Mesendoderm (in vitro differentiated cells): ENCODE results near the gene AGPAT2.

Experiments used
- DNase-seq: peaks from one replicate; pipeline ENCODE4 v3.0.0; 2013
- H2AK5ac ChIP-seq: 2 replicates; pipeline ENCODE4 v1.6.1; 2013; ENCODE audit warnings: low read length, inconsistent platforms
- H2BK120ac ChIP-seq: 2 replicates; pipeline ENCODE4 v1.6.1; 2013; ENCODE audit warnings: low read depth, mild to moderate bottlenecking, low read length, moderate library complexity, mixed read lengths
- H2BK15ac ChIP-seq: replicated peaks from 2 replicates; pipeline ENCODE4 v1.6.1; 2013; ENCODE audit warnings: low read depth, mild to moderate bottlenecking, moderate library complexity
- H2BK5ac ChIP-seq: 2 replicates; pipeline ENCODE4 v1.6.1; 2013; ENCODE audit warnings: low read length, inconsistent platforms
- H3K18ac ChIP-seq: 2 replicates; pipeline ENCODE4 v1.6.1; 2013; ENCODE audit warnings: mild to moderate bottlenecking, low read length, mixed read lengths
- H3K23ac ChIP-seq: one replicate; pipeline ENCODE4 v1.6.1; 2013; ENCODE audit warnings: low read length
- H3K27ac ChIP-seq: 2 replicates; pipeline ENCODE4 v1.5.1; 2013; ENCODE audit warnings: low read depth, mild to moderate bottlenecking, inconsistent platforms, low read length, moderate library complexity
- H3K27me3 ChIP-seq: 2 replicates; pipeline ENCODE4 v1.6.1; 2013; ENCODE audit warnings: low read length, control low read depth, mild to moderate bottlenecking, inconsistent platforms; ENCODE audit not compliant: insufficient read depth, poor library complexity
- H3K36me3 ChIP-seq: 2 replicates; pipeline ENCODE4 v1.6.1; 2013; ENCODE audit warnings: low read length, inconsistent platforms; ENCODE audit not compliant: control insufficient read depth, insufficient read depth
- H3K4ac ChIP-seq: one replicate; pipeline ENCODE4 v1.6.1; 2013; ENCODE audit warnings: low read depth, mild to moderate bottlenecking, low read length, moderate library complexity
- H3K4me1 ChIP-seq: 2 replicates; pipeline ENCODE4 v1.6.1; 2013; ENCODE audit warnings: low read depth, low read length, inconsistent platforms; ENCODE audit not compliant: control insufficient read depth
- H3K4me2 ChIP-seq: 2 replicates; pipeline ENCODE4 v1.6.1; 2013; ENCODE audit warnings: low read length
- H3K4me3 ChIP-seq: 2 replicates; pipeline ENCODE4 v1.5.1; 2013; ENCODE audit warnings: mild to moderate bottlenecking, low read length
- H3K56ac ChIP-seq: one replicate; pipeline ENCODE4 v1.6.1; 2013; ENCODE audit warnings: low read length
- H3K79me1 ChIP-seq: 2 replicates; pipeline ENCODE4 v1.6.1; 2013; ENCODE audit warnings: low read length, inconsistent platforms
- H3K79me2 ChIP-seq: 2 replicates; pipeline ENCODE4 v1.6.1; 2013; ENCODE audit warnings: mild to moderate bottlenecking, low read length; ENCODE audit not compliant: control insufficient read depth, insufficient read depth
- H3K9ac ChIP-seq: 2 replicates; pipeline ENCODE4 v1.6.1; 2013; ENCODE audit warnings: low read length, inconsistent platforms
- H4K5ac ChIP-seq: one replicate; pipeline ENCODE4 v1.6.1; 2013; ENCODE audit warnings: low read length
- H4K8ac ChIP-seq: one replicate; pipeline ENCODE4 v1.6.1; 2013; ENCODE audit warnings: low read depth, mild to moderate bottlenecking, control low read depth, low read length, moderate library complexity
- WGBS: extraction: QIAGEN DNeasy Blood & Tissue Kit; methylation state at CpG from one replicate; pipeline ENCODE4 v1.1.7; 2013; ENCODE audit warnings: low lambda C conversion rate, missing lambda C conversion rate; ENCODE audit not compliant: insufficient coverage; ENCODE audit errors: extremely low coverage; 5-methylcytosine and 5-hydroxymethylcytosine counted together

Gene AGPAT2

DNA sequence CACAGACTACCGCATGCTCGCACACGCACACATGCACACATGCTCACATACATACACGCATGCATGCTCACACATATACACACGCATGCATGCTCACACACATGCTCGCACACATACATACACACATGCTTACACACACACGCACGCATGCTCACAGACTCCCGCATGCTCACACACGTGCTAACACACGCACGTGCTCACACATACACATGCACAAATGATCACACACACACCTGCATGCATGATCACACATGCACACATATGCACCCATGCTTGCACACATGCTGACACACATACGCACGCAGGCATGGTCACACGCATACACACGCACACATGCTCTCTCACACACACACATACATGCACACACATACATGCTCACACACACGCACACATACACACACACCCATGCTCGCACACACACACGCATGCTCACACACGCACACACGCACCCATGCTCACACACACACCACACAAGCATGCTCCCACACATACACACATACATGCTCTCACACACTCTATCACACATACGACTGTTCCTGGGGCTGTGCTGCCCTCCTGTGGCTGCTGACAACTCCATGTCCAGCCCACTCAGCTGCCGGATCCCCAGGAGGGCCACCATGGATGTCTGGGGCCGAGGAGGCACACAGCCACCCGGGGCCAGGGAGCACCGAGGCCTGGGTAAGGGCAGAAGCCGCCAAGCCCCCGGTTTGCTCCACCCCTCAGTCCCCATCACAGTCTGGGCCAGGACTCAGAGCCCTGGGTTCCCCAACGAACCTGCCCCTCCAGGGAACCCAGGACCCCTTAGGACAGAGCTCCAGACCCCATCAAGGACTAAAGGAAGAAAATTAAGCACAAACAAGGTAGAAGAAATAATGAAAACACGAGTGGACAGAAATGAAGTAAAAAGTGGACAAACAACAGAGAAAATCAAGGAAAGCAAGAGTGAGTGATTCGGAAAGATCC is 55.9 kb downstream of the AGPAT2 start:
- peak; percentile 80 for DNase-seq
- no peak overlapping the region for H3K9ac ChIP-seq
- no peak overlapping the region for H3K56ac ChIP-seq
- no peaks in the 10 kb centered on the region for H3K79me2 ChIP-seq
- no peaks in the 10 kb centered on the region for H3K36me3 ChIP-seq
- H3K18ac ChIP-seq, result no peak overlapping the region
- H2BK15ac ChIP-seq, result no peak overlapping the region
- no peak overlapping the region for H3K4me2 ChIP-seq
- no peaks in the 10 kb centered on the region for H3K79me1 ChIP-seq
- H3K4me3 ChIP-seq, result no peak overlapping the region
- no peak overlapping the region for H3K4ac ChIP-seq
- no peak overlapping the region for H4K8ac ChIP-seq
- no peak overlapping the region for H3K27ac ChIP-seq
- H3K23ac ChIP-seq, result no peak overlapping the region
- no peak overlapping the region for H2BK5ac ChIP-seq
- no peak overlapping the region for H2AK5ac ChIP-seq
- H3K27me3 ChIP-seq, result no peaks in the 10 kb centered on the region
- H4K5ac ChIP-seq, result no peak overlapping the region
- WGBS, result no CpG with 5 or more reads among the region's 31 CpGs
- H3K4me1 ChIP-seq, result no peaks in the 10 kb centered on the region
- no peak overlapping the region for H2BK120ac ChIP-seq

- H2BK15ac ChIP-seq, result no peak overlapping the region
- no peak overlapping the region for H3K9ac ChIP-seq
- no peak overlapping the region for H3K27ac ChIP-seq
- no peaks in the 10 kb centered on the region for H3K36me3 ChIP-seq
- no peak overlapping the region for H2BK120ac ChIP-seq
- H3K4me2 ChIP-seq, result no peak overlapping the region
- no peaks in the 10 kb centered on the region for H3K4me1 ChIP-seq
- no peaks in the 10 kb centered on the region for H3K79me2 ChIP-seq
- no peak overlapping the region for H4K5ac ChIP-seq
- no peaks in the 10 kb centered on the region for H3K27me3 ChIP-seq
- no peak overlapping the region for H3K4me3 ChIP-seq
- no peak overlapping the region for H3K23ac ChIP-seq
- WGBS, result no CpG with 5 or more reads among the region's 12 CpGs
- H2BK5ac ChIP-seq, result no peak overlapping the region
- no peak overlapping the region for H4K8ac ChIP-seq
- no peak overlapping the region for H3K56ac ChIP-seq
- H2AK5ac ChIP-seq, result no peak overlapping the region
- no peaks in the 10 kb centered on the region for H3K79me1 ChIP-seq
- DNase-seq, result no peak
- H3K4ac ChIP-seq, result no peak overlapping the region
- no peak overlapping the region for H3K18ac ChIP-seq
Measured at GRCh38 chr9:136630662-136630992, 56.6 kb downstream of the AGPAT2 start.

GRCh38 chr9:136629879-136630661 is 57.2 kb downstream of the AGPAT2 start:
- H3K9ac ChIP-seq, result no peak overlapping the region
- H2AK5ac ChIP-seq, result no peak overlapping the region
- H3K27ac ChIP-seq, result no peak overlapping the region
- no peaks in the 10 kb centered on the region for H3K36me3 ChIP-seq
- H3K18ac ChIP-seq, result no peak overlapping the region
- H2BK120ac ChIP-seq, result no peak overlapping the region
- H3K79me1 ChIP-seq, result no peaks in the 10 kb centered on the region
- H2BK5ac ChIP-seq, result no peak overlapping the region
- no peak overlapping the region for H3K4ac ChIP-seq
- no peak overlapping the region for H3K23ac ChIP-seq
- no peak overlapping the region for H4K5ac ChIP-seq
- DNase-seq, result peak; percentile 80
- no CpG with 5 or more reads among the region's 19 CpGs for WGBS
- no peak overlapping the region for H2BK15ac ChIP-seq
- no peak overlapping the region for H4K8ac ChIP-seq
- no peak overlapping the region for H3K56ac ChIP-seq
- no peaks in the 10 kb centered on the region for H3K27me3 ChIP-seq
- no peak overlapping the region for H3K4me3 ChIP-seq
- H3K4me1 ChIP-seq, result no peaks in the 10 kb centered on the region
- H3K4me2 ChIP-seq, result no peak overlapping the region
- H3K79me2 ChIP-seq, result no peaks in the 10 kb centered on the region

DNA sequence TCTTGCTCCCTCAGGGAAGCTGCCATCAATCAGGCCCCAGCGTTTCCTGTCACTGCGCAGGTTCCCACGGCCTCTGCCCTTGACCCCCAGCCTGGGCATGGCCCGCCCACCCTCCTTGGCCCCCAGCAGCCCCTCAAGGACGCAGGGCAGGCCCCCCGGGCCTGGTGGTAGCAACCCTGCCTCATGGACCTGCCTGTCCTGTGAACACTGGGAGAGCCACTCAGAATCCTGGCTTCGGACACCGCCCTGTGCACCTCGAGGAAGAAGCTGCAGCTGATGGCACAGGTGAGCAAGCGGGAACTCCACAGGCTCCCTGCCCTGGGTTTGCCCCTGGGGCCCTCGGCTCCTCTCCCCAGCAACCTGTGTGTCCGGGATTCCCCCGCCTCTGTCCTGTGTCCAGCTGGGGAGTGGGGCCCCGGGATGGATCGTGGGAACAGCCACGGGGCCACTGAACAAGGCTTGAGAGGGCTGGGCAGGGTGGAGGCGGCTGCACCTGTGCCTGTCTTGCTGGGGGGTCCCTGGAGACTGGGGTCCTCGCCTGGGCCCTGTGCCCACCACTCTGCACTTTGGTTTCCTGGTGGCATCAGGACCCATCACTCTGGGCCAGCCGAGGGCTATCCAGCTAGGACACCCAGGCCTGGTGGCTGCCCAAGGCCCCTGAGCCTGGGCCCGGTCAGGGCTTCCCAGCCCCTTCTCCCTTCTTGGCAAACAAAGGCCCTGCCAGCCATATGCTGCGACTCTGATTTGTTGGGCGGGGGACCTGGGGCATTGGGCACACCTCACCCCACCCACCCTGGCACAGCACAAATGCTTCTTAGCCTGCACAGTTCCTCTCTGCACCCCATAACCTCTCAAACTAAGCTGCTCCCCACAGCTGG is 58.0 kb downstream of the AGPAT2 start:
- Histone ChIP-seq H3K23ac (no peak overlapping the region), H3K4me2 (no peak overlapping the region), H3K79me2 (no peaks in the 10 kb centered on the region), H3K4ac (no peak overlapping the region), H3K27me3 (no peaks in the 10 kb centered on the region), H3K79me1 (no peaks in the 10 kb centered on the region), H3K36me3 (no peaks in the 10 kb centered on the region), H2BK15ac (no peak overlapping the region), H3K27ac (no peak overlapping the region), H2AK5ac (no peak overlapping the region), H2BK120ac (no peak overlapping the region), H3K4me1 (no peaks in the 10 kb centered on the region), H3K56ac (no peak overlapping the region), H3K9ac (no peak overlapping the region), H4K8ac (no peak overlapping the region), H3K4me3 (no peak overlapping the region), H2BK5ac (no peak overlapping the region), H4K5ac (no peak overlapping the region), H3K18ac (no peak overlapping the region)
- whole genome bisulfite sequencing, result no CpG with 5 or more reads among the region's 22 CpGs
- no peak for DNase-seq

DNA sequence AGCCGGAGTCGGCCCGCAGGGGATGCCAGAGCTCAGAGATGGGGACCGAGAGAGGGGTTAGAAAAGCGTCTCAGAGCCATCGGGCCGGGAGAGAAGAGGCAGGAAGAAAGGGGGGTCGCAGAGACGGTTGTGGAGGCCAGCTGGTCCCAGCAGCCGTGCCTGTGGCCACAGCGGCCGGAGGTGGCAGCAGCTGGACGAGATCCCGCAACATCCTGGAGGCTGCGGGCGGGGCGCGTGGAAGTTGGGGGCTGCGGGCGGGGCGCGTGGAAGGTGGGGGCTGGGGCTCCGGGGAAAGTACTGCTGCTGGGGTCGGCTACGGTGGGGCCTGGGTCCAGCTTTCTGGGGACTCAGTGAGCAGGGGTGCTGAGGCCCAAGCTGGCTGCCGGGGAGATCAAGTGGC is 59.0 kb downstream of the AGPAT2 start:
- H3K23ac ChIP-seq, result no peak overlapping the region
- H4K5ac ChIP-seq, result no peak overlapping the region
- H3K36me3 ChIP-seq, result no peaks in the 10 kb centered on the region
- H3K4me1 ChIP-seq, result no peaks in the 10 kb centered on the region
- DNase-seq, result no peak
- H4K8ac ChIP-seq, result no peak overlapping the region
- no peak overlapping the region for H3K4me2 ChIP-seq
- H3K56ac ChIP-seq, result no peak overlapping the region
- no peak overlapping the region for H2BK120ac ChIP-seq
- no peak overlapping the region for H2BK15ac ChIP-seq
- no peak overlapping the region for H2AK5ac ChIP-seq
- H3K79me2 ChIP-seq, result no peaks in the 10 kb centered on the region
- H3K27ac ChIP-seq, result no peak overlapping the region
- H3K27me3 ChIP-seq, result no peaks in the 10 kb centered on the region
- no peak overlapping the region for H2BK5ac ChIP-seq
- no peaks in the 10 kb centered on the region for H3K79me1 ChIP-seq
- H3K9ac ChIP-seq, result no peak overlapping the region
- no peak overlapping the region for H3K4ac ChIP-seq
- no peak overlapping the region for H3K18ac ChIP-seq
- no peak overlapping the region for H3K4me3 ChIP-seq
- no CpG with 5 or more reads among the region's 26 CpGs for WGBS
